Measurements from ENCODE around the gene RAB8B. TPM values are rescaled to one million over a fixed set of nuclear protein-coding genes. Genes with fewer than 3 reads are reported as not detected.

Gene RAB8B
- total and polyA plus RNA-seq, 4 donors = 3.8 to 26.5 (median 7.6) TPM

- no peak overlapping the region for H3K9ac ChIP-seq (ENCODE audit: low read depth in 1 of 2, low read length in 2 of 2)
- no peaks in the 10 kb centered on the region for H3K36me3 ChIP-seq (ENCODE audit: control insufficient read depth in 4 of 4, insufficient read depth in 3 of 4, low read depth in 1 of 4, low read length in 3 of 4)
- no peak for TF ChIP-seq FOXA1 (IDR thresholded peaks at IDR 0.05)
- TF ChIP-seq HNF4G (IDR thresholded peaks at IDR 0.05) = no peak
- no peak for TF ChIP-seq SP1 (IDR thresholded peaks at IDR 0.05)
- TF ChIP-seq ATF3 (IDR thresholded peaks at IDR 0.05) = no peak
- TF ChIP-seq GABPA (IDR thresholded peaks at IDR 0.05 in 1 of 2, conservative IDR thresholded peaks at IDR 0.05 in 1 of 2) = no peak
- no peak for TF ChIP-seq RAD21 (IDR thresholded peaks at IDR 0.05)
- TF ChIP-seq, protein P1, sequence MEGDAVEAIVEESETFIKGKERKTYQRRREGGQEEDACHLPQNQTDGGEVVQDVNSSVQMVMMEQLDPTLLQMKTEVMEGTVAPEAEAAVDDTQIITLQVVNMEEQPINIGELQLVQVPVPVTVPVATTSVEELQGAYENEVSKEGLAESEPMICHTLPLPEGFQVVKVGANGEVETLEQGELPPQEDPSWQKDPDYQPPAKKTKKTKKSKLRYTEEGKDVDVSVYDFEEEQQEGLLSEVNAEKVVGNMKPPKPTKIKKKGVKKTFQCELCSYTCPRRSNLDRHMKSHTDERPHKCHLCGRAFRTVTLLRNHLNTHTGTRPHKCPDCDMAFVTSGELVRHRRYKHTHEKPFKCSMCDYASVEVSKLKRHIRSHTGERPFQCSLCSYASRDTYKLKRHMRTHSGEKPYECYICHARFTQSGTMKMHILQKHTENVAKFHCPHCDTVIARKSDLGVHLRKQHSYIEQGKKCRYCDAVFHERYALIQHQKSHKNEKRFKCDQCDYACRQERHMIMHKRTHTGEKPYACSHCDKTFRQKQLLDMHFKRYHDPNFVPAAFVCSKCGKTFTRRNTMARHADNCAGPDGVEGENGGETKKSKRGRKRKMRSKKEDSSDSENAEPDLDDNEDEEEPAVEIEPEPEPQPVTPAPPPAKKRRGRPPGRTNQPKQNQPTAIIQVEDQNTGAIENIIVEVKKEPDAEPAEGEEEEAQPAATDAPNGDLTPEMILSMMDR (IDR thresholded peaks at IDR 0.05; ENCODE audit: low read depth, low read length, missing input control) = no peak
- TF ChIP-seq RXRA (IDR thresholded peaks at IDR 0.05) = no peak
- no peak for TF ChIP-seq EGR1 (IDR thresholded peaks at IDR 0.05; ENCODE audit: low read depth in 2 of 2)
- no peak for TF ChIP-seq REST (IDR thresholded peaks at IDR 0.05)
- TF ChIP-seq, protein P2, sequence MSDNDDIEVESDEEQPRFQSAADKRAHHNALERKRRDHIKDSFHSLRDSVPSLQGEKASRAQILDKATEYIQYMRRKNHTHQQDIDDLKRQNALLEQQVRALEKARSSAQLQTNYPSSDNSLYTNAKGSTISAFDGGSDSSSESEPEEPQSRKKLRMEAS (IDR thresholded peaks at IDR 0.05) = no peak
- no peak for TF ChIP-seq HNF4A (conservative IDR thresholded peaks at IDR 0.05)
- H3K4me1 ChIP-seq (ENCODE audit: control insufficient read depth in 4 of 4, insufficient read depth in 4 of 4, low read length in 3 of 4) = peaks cover 0 to 3% (median 0%) of the 10 kb centered on the region in 4 donors
- H3K4me3 ChIP-seq (ENCODE audit: low read depth in 1 of 3, low read length in 3 of 3) = no peak overlapping the region
- WGBS = 97% methylated on average over 1 of the region's 1 CpG
- no peaks in the 10 kb centered on the region for H3K27me3 ChIP-seq (ENCODE audit: control insufficient read depth in 4 of 4, insufficient read depth in 4 of 4, low read length in 3 of 4)
- no peak overlapping the region for H3K27ac ChIP-seq (ENCODE audit: low read depth in 1 of 2, low read length in 2 of 2)
- DNase-seq (ENCODE audit: low spot score) = no peak
- no peaks in the 10 kb centered on the region for H3K9me3 ChIP-seq (ENCODE audit: control insufficient read depth in 4 of 4, low read length in 3 of 4)
These were observed 51.9 kb downstream of the RAB8B start for GRCh38 chr15:63241316-63241715.

DNA sequence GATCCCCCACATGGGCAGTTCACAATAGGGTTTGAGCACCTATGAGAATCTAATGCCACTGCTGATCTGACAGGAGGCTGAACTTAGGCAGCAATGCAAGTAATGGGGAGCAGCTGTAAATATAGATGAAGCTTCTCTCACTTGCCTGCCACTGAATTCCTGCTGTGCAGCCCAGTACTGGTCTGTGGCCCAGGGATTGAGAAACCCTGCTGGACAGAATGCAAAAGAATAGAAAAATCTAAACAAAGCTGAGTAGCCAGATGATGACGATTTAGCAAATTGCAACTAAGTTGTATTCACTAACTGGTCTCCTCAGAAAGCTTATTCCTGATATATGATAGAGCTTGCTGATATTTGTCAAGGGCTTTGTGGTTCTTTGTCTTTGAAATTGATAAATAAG is 53.7 kb downstream of the RAB8B start:
- 86% methylated on average over 1 of the region's 1 CpG for WGBS
- H3K27me3 ChIP-seq (ENCODE audit: control insufficient read depth in 4 of 4, insufficient read depth in 4 of 4, low read length in 3 of 4) = no peaks in the 10 kb centered on the region
- H3K9me3 ChIP-seq (ENCODE audit: control insufficient read depth in 4 of 4, low read length in 3 of 4) = no peaks in the 10 kb centered on the region
- H3K36me3 ChIP-seq (ENCODE audit: control insufficient read depth in 4 of 4, insufficient read depth in 3 of 4, low read depth in 1 of 4, low read length in 3 of 4) = no peaks in the 10 kb centered on the region
- no peak overlapping the region for H3K27ac ChIP-seq (ENCODE audit: low read depth in 1 of 2, low read length in 2 of 2)
- DNase-seq (ENCODE audit: low spot score) = no peak
- no peak overlapping the region for H3K9ac ChIP-seq (ENCODE audit: low read depth in 1 of 2, low read length in 2 of 2)
- no peak for TF ChIP-seq YY1 (IDR thresholded peaks at IDR 0.05)
- TF ChIP-seq FOXA2 (IDR thresholded peaks at IDR 0.05) = no peak
- no peak for TF ChIP-seq GABPA (IDR thresholded peaks at IDR 0.05 in 1 of 2, conservative IDR thresholded peaks at IDR 0.05 in 1 of 2)
- TF ChIP-seq HNF4A (conservative IDR thresholded peaks at IDR 0.05) = no peak
- no peak for TF ChIP-seq NR2F2 (IDR thresholded peaks at IDR 0.05)
- TF ChIP-seq TAF1 (conservative IDR thresholded peaks at IDR 0.05) = no peak
- H3K4me3 ChIP-seq (ENCODE audit: low read depth in 1 of 3, low read length in 3 of 3) = no peak overlapping the region
- peaks cover 0 to 10% (median 0%) of the 10 kb centered on the region in 4 donors for H3K4me1 ChIP-seq (ENCODE audit: control insufficient read depth in 4 of 4, insufficient read depth in 4 of 4, low read length in 3 of 4)
